Left hindlimb (tissue), 1 donor: ENCODE measurements around the gene CD3D.
"Not testable (repeated sequence)": the region's sequence is repeated elsewhere in the genome, so short reads cannot be mapped to it uniquely, and the experiment has no call there.

Source experiments
- DNase-seq: peaks from one replicate; pipeline ENCODE4 v3.0.0-alpha.2; 2018

Gene CD3D

GRCh38 chr11:118338637-118339061 lies 3.9 kb downstream of the CD3D start:
- DNase-seq, result no peak

GRCh38 chr11:118334745-118335144 lies 7.8 kb downstream of the CD3D start:
- DNase-seq, result no peak

GRCh38 chr11:118328745-118329144 lies 13.8 kb downstream of the CD3D start:
- DNase-seq, result no peak

GRCh38 chr11:118325283-118325682 lies 17.2 kb downstream of the CD3D start:
- DNase-seq, result no peak

- no peak for DNase-seq
These were observed 19.8 kb downstream of the CD3D start for GRCh38 chr11:118322721-118323120.

- no peak for DNase-seq
These were observed 21.0 kb downstream of the CD3D start for GRCh38 chr11:118321386-118322082.

- DNase-seq, result no peak
These were observed 22.0 kb downstream of the CD3D start for GRCh38 chr11:118320515-118320914.

- DNase-seq, result no peak
These were observed 23.2 kb downstream of the CD3D start for GRCh38 chr11:118319337-118319707.

- no peak for DNase-seq
These were observed 23.7 kb downstream of the CD3D start for GRCh38 chr11:118318581-118319336.

GRCh38 chr11:118318124-118318523 lies 24.4 kb downstream of the CD3D start:
- no peak for DNase-seq

GRCh38 chr11:118314988-118315411 lies 27.5 kb downstream of the CD3D start:
- DNase-seq, result no peak

GRCh38 chr11:118313242-118313641 lies 29.3 kb downstream of the CD3D start:
- no peak for DNase-seq

GRCh38 chr11:118312328-118312727 lies 30.2 kb downstream of the CD3D start:
- no peak for DNase-seq

GRCh38 chr11:118311518-118311917 lies 31.0 kb downstream of the CD3D start:
- no peak for DNase-seq

GRCh38 chr11:118310781-118311485 lies 31.6 kb downstream of the CD3D start:
- DNase-seq, result no peak

GRCh38 chr11:118310271-118310670 lies 32.2 kb downstream of the CD3D start:
- DNase-seq, result no peak

GRCh38 chr11:118308995-118309528 lies 33.4 kb downstream of the CD3D start:
- not testable (repeated sequence) for DNase-seq

GRCh38 chr11:118306556-118306955 lies 35.9 kb downstream of the CD3D start:
- no peak for DNase-seq

- no peak for DNase-seq
These were observed 36.8 kb downstream of the CD3D start for GRCh38 chr11:118305726-118306125.

- no peak for DNase-seq
These were observed 37.8 kb downstream of the CD3D start, which contains the start of gene CD3E for GRCh38 chr11:118304568-118305248. Gene CD3E, plus strand, starts transcription at chr11:118304730. Its CDS starts 223 bp downstream, at chr11:118304953.

- no peak for DNase-seq
These were observed 38.3 kb downstream of the CD3D start for GRCh38 chr11:118304227-118304567.

GRCh38 chr11:118301600-118302195 lies 40.8 kb downstream of the CD3D start:
- no peak for DNase-seq
